Ishikawa (cell line): ENCODE measurements around the gene BAD.

ENCODE experiments used
- CEBPB ChIP-seq: IDR thresholded peaks from 2 replicates; pipeline ENCODE4 v1.6.1; 2012
- EP300 ChIP-seq: IDR thresholded peaks from 2 replicates; pipeline ENCODE4 v1.6.1; 2012; ENCODE audit warnings: borderline replicate concordance
- MAX ChIP-seq: IDR thresholded peaks from 2 replicates; pipeline ENCODE4 v1.6.1; 2012
- NFIC ChIP-seq: IDR thresholded peaks from 2 replicates; pipeline ENCODE4 v1.6.1; 2012
- RAD21 ChIP-seq: IDR thresholded peaks from 2 replicates; pipeline ENCODE4 v1.6.1; 2012; ENCODE audit warnings: low read depth
- REST ChIP-seq: IDR thresholded peaks from 2 replicates; pipeline ENCODE4 v1.6.1; 2012; ENCODE audit warnings: low read depth, mild to moderate bottlenecking
- TAF1 ChIP-seq: IDR thresholded peaks from 2 replicates; pipeline ENCODE4 v1.6.1; 2012; ENCODE audit warnings: low read depth, mild to moderate bottlenecking
- TCF12 ChIP-seq: IDR thresholded peaks from 2 replicates; pipeline ENCODE4 v1.6.1; 2012; ENCODE audit warnings: low read depth
- TEAD4 ChIP-seq: IDR thresholded peaks from 2 replicates; pipeline ENCODE4 v1.6.1; 2012
- USF1 ChIP-seq: IDR thresholded peaks from 2 replicates; pipeline ENCODE4 v1.6.1; 2012
- YY1 ChIP-seq: IDR thresholded peaks from 2 replicates; pipeline ENCODE4 v1.6.1; 2012; ENCODE audit warnings: low read depth

- no peak for TF ChIP-seq TEAD4
- no peak for TF ChIP-seq NFIC
- no peak for TF ChIP-seq MAX
- TF ChIP-seq TAF1 = no peak
- no peak for TF ChIP-seq RAD21
- TF ChIP-seq YY1 = no peak
- no peak for TF ChIP-seq CEBPB
- TF ChIP-seq USF1 = no peak
- TF ChIP-seq EP300 = no peak
- no peak for TF ChIP-seq REST
- no peak for TF ChIP-seq TCF12
Observed at GRCh38 chr11:64259533-64260067, 24.9 kb downstream of the BAD start.
